ENCODE measurements around the gene AATF. TPM values are rescaled to one million over a fixed set of nuclear protein-coding genes. Genes with fewer than 3 reads are reported as not detected.

AATF gene
- total RNA-seq, 4 donors from 2014 or later: 16.5 to 54.2 (median 26.9) TPM

DNA sequence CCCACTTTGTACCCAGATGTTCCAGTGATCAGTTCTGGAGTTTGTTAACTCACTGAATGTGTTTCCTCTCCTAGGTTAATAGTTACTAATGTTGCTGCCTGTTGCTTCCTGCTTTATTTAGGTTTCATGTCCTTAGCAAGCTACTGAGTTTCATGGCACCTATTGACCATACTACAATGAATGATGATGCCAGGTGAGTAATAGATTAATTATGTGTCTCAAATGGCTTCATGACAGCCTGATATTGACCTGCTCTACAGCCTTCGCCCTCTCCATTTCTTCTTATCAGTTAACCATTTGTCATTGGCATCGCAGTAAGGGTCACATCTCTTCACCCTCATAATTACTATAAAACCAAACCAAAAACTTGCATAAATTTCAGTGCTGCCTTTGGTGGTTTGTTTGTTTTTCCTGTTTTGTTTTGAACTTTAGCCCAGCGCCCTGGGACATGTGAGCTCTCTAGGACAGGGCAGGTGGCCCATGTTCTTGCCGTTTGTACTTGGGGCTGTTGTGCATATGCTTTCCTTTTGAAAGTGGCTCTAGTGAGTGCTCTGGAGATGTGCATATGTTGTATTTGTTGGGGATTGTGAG lies 82.8 kb downstream of the AATF start:
- no peaks in the 10 kb centered on the region for H3K4me1 ChIP-seq
- no peak overlapping the region for H3K4me3 ChIP-seq
- H3K36me3 ChIP-seq: peaks cover 0 to 8% (median 0%) of the 10 kb centered on the region in 4 donors
- H3K27me3 ChIP-seq: no peaks in the 10 kb centered on the region
- 87 to 99% methylated on average over 4 of the region's 4 CpGs for WGBS, 2 donors (ENCODE audit: low coverage in 1 of 2)
- no peak overlapping the region for H3K27ac ChIP-seq
- no peak for DNase-seq
- no peaks in the 10 kb centered on the region for H3K9me3 ChIP-seq
- intact Hi-C loops (cut with DNase I; ENCODE audit: low total_unique reads): no loop called here
- TF ChIP-seq EP300 (IDR thresholded peaks at IDR 0.05; ENCODE audit: low read depth) (no peak), POLR2AphosphoS5 (IDR thresholded peaks at IDR 0.05) (no peak), POLR2A (IDR thresholded peaks at IDR 0.05) (no peak)
- TF ChIP-seq, protein P1, sequence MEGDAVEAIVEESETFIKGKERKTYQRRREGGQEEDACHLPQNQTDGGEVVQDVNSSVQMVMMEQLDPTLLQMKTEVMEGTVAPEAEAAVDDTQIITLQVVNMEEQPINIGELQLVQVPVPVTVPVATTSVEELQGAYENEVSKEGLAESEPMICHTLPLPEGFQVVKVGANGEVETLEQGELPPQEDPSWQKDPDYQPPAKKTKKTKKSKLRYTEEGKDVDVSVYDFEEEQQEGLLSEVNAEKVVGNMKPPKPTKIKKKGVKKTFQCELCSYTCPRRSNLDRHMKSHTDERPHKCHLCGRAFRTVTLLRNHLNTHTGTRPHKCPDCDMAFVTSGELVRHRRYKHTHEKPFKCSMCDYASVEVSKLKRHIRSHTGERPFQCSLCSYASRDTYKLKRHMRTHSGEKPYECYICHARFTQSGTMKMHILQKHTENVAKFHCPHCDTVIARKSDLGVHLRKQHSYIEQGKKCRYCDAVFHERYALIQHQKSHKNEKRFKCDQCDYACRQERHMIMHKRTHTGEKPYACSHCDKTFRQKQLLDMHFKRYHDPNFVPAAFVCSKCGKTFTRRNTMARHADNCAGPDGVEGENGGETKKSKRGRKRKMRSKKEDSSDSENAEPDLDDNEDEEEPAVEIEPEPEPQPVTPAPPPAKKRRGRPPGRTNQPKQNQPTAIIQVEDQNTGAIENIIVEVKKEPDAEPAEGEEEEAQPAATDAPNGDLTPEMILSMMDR (IDR thresholded peaks at IDR 0.05): no peak
- in situ Hi-C loops (cut with MboI; ENCODE audit: low pct_ligation_motif_present in 1 of 4, low pct_unique_long_range_greater_than_20kb in 1 of 4, low sequenced_read_pairs in 3 of 4): loop anchor here in 1 of 4 donors (25.0 kb wide), 1 partner anchor 394 kb away; no protein-coding TSS in a partner anchor

- DNase-seq: no peak
- TF ChIP-seq, protein P1 (IDR thresholded peaks at IDR 0.05): no peak
- TF ChIP-seq EP300 (IDR thresholded peaks at IDR 0.05; ENCODE audit: low read depth) (no peak), POLR2A (IDR thresholded peaks at IDR 0.05) (no peak), POLR2AphosphoS5 (IDR thresholded peaks at IDR 0.05) (no peak)
- Histone ChIP-seq H3K27ac (no peak overlapping the region), H3K4me3 (no peak overlapping the region), H3K9me3 (no peaks in the 10 kb centered on the region), H3K36me3 (no peaks in the 10 kb centered on the region), H3K27me3 (no peaks in the 10 kb centered on the region), H3K4me1 (no peaks in the 10 kb centered on the region)
- 75 to 88% methylated on average over 2 to 5 of the region's 5 CpGs for WGBS, 2 donors (ENCODE audit: low coverage in 1 of 2)
- in situ Hi-C loops (cut with MboI; ENCODE audit: low pct_ligation_motif_present in 1 of 4, low pct_unique_long_range_greater_than_20kb in 1 of 4, low sequenced_read_pairs in 3 of 4) (loop anchor here in 1 of 4 donors (25.0 kb wide), 1 partner anchor 400 kb away; no protein-coding TSS in a partner anchor), intact Hi-C loops (cut with DNase I; ENCODE audit: low total_unique reads) (no loop called here)
Measured at GRCh38 chr17:37037590-37038155, 88.9 kb downstream of the AATF start.

- Histone ChIP-seq H3K27ac (no peak overlapping the region), H3K9me3 (no peaks in the 10 kb centered on the region), H3K27me3 (no peaks in the 10 kb centered on the region), H3K36me3 (no peaks in the 10 kb centered on the region), H3K4me1 (no peaks in the 10 kb centered on the region), H3K4me3 (no peak overlapping the region)
- intact Hi-C loops (cut with DNase I; ENCODE audit: low total_unique reads) (no loop called here), in situ Hi-C loops (cut with MboI; ENCODE audit: low pct_ligation_motif_present in 1 of 4, low pct_unique_long_range_greater_than_20kb in 1 of 4, low sequenced_read_pairs in 3 of 4) (loop anchor here in 1 of 4 donors (25.0 kb wide), 1 partner anchor 402 kb away; no protein-coding TSS in a partner anchor)
- 71 to 73% methylated on average over 4 to 6 of the region's 6 CpGs for WGBS, 2 donors (ENCODE audit: low coverage in 1 of 2)
- no peak for DNase-seq
- no peak for TF ChIP-seq POLR2AphosphoS5 (IDR thresholded peaks at IDR 0.05)
Measured at GRCh38 chr17:37039269-37039668, 90.5 kb downstream of the AATF start.

GRCh38 chr17:37041932-37042331 lies 93.2 kb downstream of the AATF start:
- intact Hi-C loops (cut with DNase I; ENCODE audit: low total_unique reads): no loop called here
- H3K27ac ChIP-seq: no peak overlapping the region
- no peaks in the 10 kb centered on the region for H3K4me1 ChIP-seq
- DNase-seq: no peak
- H3K4me3 ChIP-seq: no peak overlapping the region
- TF ChIP-seq, protein P1 (IDR thresholded peaks at IDR 0.05): no peak
- no peak for TF ChIP-seq POLR2AphosphoS5 (IDR thresholded peaks at IDR 0.05)
- TF ChIP-seq EP300 (IDR thresholded peaks at IDR 0.05; ENCODE audit: low read depth): no peak
- TF ChIP-seq POLR2A (IDR thresholded peaks at IDR 0.05): no peak
- no peaks in the 10 kb centered on the region for H3K9me3 ChIP-seq
- in situ Hi-C loops (cut with MboI; ENCODE audit: low pct_ligation_motif_present in 1 of 4, low pct_unique_long_range_greater_than_20kb in 1 of 4, low sequenced_read_pairs in 3 of 4): loop anchor here in 2 of 4 donors (10.0 to 25.0 kb wide), 2 partner anchors 405 to 417 kb away; no protein-coding TSS in a partner anchor
- H3K27me3 ChIP-seq: no peaks in the 10 kb centered on the region
- H3K36me3 ChIP-seq: no peaks in the 10 kb centered on the region

All from transverse colon (tissue), 4 donors.